GM12872 (cell line): Measurements from ENCODE around the gene BLOC1S2.

ENCODE experiments used
- TF ChIP-seq, protein P1 (sequence below): IDR thresholded peaks from 3 replicates; pipeline ENCODE4 v1.5.1; 2011; ENCODE audit warnings: low read depth, mild to moderate bottlenecking, low read length, moderate library complexity; ENCODE audit not compliant: insufficient read depth

BLOC1S2 gene

GRCh38 chr10:100306861-100307260 lies 20.4 kb upstream of the BLOC1S2 start:
- TF ChIP-seq, protein P1, sequence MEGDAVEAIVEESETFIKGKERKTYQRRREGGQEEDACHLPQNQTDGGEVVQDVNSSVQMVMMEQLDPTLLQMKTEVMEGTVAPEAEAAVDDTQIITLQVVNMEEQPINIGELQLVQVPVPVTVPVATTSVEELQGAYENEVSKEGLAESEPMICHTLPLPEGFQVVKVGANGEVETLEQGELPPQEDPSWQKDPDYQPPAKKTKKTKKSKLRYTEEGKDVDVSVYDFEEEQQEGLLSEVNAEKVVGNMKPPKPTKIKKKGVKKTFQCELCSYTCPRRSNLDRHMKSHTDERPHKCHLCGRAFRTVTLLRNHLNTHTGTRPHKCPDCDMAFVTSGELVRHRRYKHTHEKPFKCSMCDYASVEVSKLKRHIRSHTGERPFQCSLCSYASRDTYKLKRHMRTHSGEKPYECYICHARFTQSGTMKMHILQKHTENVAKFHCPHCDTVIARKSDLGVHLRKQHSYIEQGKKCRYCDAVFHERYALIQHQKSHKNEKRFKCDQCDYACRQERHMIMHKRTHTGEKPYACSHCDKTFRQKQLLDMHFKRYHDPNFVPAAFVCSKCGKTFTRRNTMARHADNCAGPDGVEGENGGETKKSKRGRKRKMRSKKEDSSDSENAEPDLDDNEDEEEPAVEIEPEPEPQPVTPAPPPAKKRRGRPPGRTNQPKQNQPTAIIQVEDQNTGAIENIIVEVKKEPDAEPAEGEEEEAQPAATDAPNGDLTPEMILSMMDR = no peak

DNA sequence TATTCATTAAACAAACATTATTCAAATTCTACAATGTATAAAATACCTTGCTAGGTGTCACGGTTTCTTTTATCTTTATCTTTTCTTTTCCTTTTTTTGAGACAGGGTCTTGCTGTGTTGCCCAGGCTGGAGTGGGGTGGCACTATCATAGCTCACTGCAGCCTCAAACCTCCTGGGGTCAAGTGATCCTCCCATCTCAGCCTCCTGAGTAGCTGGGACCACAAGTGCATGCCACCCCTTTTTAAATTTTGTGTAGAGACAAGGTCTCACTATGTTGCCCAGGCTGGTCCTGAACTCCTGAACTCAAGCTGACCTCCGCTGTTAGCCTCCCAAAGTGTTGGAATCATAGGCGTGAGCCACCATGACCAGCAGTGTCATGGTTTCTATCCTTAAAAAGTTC lies 17.9 kb upstream of the BLOC1S2 start:
- TF ChIP-seq, protein P1 = no peak

GRCh38 chr10:100303724-100304319 lies 17.3 kb upstream of the BLOC1S2 start:
- TF ChIP-seq, protein P1 = peak; percentile 71

DNA sequence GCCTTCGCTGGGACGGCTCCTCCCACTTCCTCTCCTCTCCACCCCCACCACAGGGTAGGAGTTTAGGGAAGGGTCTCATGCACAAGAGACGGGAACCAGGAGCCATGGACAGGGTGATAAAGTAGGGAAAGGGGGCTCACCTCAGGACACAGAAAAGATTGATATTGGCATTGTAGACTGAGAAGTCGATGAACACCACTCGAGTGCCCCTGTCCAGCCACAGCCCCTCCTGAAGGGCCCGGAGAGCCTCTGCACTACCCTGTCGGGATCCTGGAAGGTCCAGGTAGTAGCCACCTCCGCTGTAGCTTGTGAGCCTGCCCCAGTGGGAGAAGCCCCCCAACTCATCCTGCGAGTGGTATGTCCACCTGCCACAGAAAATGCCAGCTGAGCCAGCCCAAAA lies 10.8 kb upstream of the BLOC1S2 start:
- TF ChIP-seq, protein P1 = no peak

DNA sequence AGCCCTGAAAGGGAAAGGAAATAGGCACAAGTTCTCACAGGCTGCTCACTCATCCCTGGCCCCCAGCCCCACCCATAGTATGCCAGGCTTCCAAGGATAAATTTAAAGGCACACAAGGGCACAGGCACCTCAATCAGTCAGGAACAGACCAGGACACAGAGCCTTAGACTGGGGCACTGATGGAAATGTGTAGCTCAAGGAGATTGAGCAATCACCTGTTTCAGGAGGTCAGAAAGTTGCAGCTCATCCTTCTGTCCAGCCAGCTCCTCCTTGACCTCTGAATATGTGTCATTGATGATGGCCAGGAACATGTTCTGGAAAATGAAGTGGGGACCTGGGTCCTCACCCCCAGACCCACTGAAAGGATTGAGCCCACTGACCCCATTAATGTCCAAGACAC lies 6.6 kb upstream of the BLOC1S2 start:
- TF ChIP-seq, protein P1 = no peak

DNA sequence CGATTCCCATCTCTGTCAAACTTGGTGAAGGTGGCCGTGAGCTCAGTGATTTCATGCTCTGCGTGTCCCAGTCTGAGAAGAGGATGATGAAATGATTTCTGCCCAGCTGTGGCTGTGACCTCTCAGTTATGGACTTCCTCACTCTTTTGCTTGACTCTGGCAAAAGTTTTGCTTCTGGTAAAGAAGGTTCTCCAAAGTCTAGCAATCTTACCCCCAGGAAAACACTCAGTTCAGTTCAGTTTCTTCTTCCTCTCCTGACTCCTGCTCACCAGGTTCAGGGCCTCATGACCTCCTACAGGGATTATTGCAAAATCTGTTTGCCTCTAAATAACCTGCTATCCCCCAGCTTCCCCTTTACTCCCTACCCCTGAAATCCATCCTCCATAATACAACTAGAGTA lies 4.9 kb upstream of the BLOC1S2 start:
- TF ChIP-seq, protein P1 = no peak

DNA sequence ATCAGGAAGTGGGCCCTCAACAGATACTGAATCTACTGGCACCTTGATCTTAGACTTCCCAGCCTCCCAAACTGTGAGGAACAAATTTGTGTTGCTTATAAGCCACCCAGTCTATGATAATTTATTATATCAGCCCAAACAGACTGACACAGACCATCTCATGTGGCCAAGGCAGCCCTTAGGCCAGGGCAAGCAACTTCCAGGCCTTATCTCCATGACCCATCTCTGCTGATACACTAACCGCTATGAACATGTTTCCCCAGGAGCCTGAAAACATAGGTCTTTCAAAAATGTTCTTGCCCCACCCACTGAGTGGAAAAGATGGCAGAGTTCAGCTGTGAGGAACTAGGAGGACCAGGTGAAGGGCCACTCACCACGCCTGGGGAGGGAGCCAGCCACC lies 3.2 kb upstream of the BLOC1S2 start:
- TF ChIP-seq, protein P1 = no peak
